PC-9 (cell line): ENCODE measurements around the gene RASGEF1B.

ENCODE experiments used
- CTCF ChIP-seq: fragments of 200-600 bp; sonication (generic); conservative IDR thresholded peaks from 2 replicates; pipeline ENCODE4 v1.6.1; 2017; ENCODE audit warnings: mixed run types, antibody characterized with exemption, mild to moderate bottlenecking, moderate library complexity
- EZH2 ChIP-seq: fragments of 200-600 bp; sonication (generic); IDR thresholded peaks from 2 replicates; pipeline ENCODE4 v1.8.0; 2017; ENCODE audit warnings: antibody characterized with exemption, low read depth

- TF ChIP-seq CTCF: no peak
- no peak for TF ChIP-seq EZH2
Measured at GRCh38 chr4:81457921-81458520, 13.7 kb downstream of the RASGEF1B start.
